T47D (cell line): Measurements from ENCODE around the gene ACVR1C.

ENCODE experiments used
- DNase-seq, 2 experiments: peaks; one replicate each; pipeline versions ENCODE4 v3.0.0 to v3.0.0-alpha.2; 2011 to 2012; ENCODE audit warnings: low read depth in 1 of 2, low spot score in 1 of 2
- JUND ChIP-seq: IDR thresholded peaks from 2 replicates; pipeline ENCODE4 v1.6.1; 2012; ENCODE audit warnings: low read depth
- in situ Hi-C: cut with HindIII; loops from 2 replicates; pipeline ENCODE4 v1.10.0; 2016; ENCODE audit warnings: low sequenced_read_pairs, low pct_unique_long_range_greater_than_20kb

The ACVR1C gene

DNA sequence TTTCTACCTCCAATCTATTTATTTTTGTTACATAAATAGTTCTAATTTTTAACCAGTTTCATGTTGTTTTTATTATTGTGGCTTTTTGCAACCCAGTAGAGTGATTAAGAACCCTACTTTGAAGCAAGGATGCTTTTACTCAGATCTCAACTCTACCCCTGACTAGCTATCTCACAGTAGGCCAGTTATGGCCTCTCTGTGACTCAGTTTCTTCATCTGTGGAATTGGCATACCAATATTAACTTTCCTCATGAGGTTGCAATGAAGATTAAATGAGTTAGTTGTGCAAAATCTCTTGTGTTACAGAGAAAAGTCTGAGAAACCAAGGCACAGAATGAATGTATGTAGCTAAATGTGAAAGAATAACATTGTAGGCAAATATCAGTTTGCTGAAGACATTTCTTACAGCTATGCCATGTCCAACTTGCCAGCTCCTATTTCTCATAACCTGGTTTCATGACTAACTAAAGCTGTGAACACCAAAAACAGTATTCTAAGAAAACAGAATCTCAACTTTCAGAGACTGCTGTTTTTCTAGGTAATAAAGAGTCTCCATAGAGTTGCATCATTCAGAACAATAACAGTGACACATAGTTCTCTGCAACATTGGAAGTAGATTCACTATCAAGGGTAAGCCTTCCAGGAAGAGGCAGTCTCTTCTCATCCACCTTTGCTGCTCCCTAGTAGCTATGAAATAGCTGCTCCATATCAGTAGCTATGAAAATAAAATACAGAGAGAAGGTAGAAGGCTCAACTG lies 151.5 kb downstream of the ACVR1C start:
- in situ Hi-C loops: no loop called here
- no peak for TF ChIP-seq JUND
- no peak for DNase-seq
